Measurements from ENCODE around the gene NTM.

- TF ChIP-seq POLR2A (IDR thresholded peaks at IDR 0.05), result no peak
- TF ChIP-seq, protein P1, sequence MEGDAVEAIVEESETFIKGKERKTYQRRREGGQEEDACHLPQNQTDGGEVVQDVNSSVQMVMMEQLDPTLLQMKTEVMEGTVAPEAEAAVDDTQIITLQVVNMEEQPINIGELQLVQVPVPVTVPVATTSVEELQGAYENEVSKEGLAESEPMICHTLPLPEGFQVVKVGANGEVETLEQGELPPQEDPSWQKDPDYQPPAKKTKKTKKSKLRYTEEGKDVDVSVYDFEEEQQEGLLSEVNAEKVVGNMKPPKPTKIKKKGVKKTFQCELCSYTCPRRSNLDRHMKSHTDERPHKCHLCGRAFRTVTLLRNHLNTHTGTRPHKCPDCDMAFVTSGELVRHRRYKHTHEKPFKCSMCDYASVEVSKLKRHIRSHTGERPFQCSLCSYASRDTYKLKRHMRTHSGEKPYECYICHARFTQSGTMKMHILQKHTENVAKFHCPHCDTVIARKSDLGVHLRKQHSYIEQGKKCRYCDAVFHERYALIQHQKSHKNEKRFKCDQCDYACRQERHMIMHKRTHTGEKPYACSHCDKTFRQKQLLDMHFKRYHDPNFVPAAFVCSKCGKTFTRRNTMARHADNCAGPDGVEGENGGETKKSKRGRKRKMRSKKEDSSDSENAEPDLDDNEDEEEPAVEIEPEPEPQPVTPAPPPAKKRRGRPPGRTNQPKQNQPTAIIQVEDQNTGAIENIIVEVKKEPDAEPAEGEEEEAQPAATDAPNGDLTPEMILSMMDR (IDR thresholded peaks at IDR 0.05), result no peak
Observed at GRCh38 chr11:131371791-131372104, 1.3 kb downstream of the NTM start.
